GM21515 (cell line): ENCODE measurements around the gene NUP210.

ENCODE experiments used
- ATAC-seq: cut with Tn5 transposase; IDR thresholded peaks from one replicate; pipeline ENCODE4 v1.9.1; 2021; ENCODE audit not compliant: unreplicated experiment

The NUP210 gene

GRCh38 chr3:13294442-13295351 lies 125.4 kb downstream of the NUP210 start:
- no peak for ATAC-seq

- ATAC-seq = no peak
Measured at GRCh38 chr3:13292375-13292774, 127.7 kb downstream of the NUP210 start.

- no peak for ATAC-seq
Measured at GRCh38 chr3:13290941-13291340, 129.2 kb downstream of the NUP210 start.

GRCh38 chr3:13289771-13290285 lies 130.3 kb downstream of the NUP210 start:
- no peak for ATAC-seq

- no peak for ATAC-seq
Measured at GRCh38 chr3:13288732-13289718, 131.1 kb downstream of the NUP210 start.

- no peak for ATAC-seq
Measured at GRCh38 chr3:13287833-13288232, 132.3 kb downstream of the NUP210 start.

GRCh38 chr3:13286873-13287272 lies 133.2 kb downstream of the NUP210 start:
- no peak for ATAC-seq

GRCh38 chr3:13285007-13285567 lies 135.0 kb downstream of the NUP210 start:
- ATAC-seq = no peak

GRCh38 chr3:13283877-13284264 lies 136.3 kb downstream of the NUP210 start:
- no peak for ATAC-seq

- ATAC-seq = no peak
Measured at GRCh38 chr3:13282986-13283876, 136.9 kb downstream of the NUP210 start.

- ATAC-seq = no peak
Measured at GRCh38 chr3:13282358-13282985, 137.7 kb downstream of the NUP210 start.

GRCh38 chr3:13281507-13282357 lies 138.4 kb downstream of the NUP210 start:
- no peak for ATAC-seq

- ATAC-seq = no peak
Measured at GRCh38 chr3:13280811-13281506, 139.2 kb downstream of the NUP210 start.

- no peak for ATAC-seq
Measured at GRCh38 chr3:13280122-13280790, 139.9 kb downstream of the NUP210 start.

- no peak for ATAC-seq
Measured at GRCh38 chr3:13279532-13279910, 140.6 kb downstream of the NUP210 start.

- ATAC-seq = no peak
Measured at GRCh38 chr3:13278783-13279531, 141.2 kb downstream of the NUP210 start.
